ENCODE measurements around the gene MDM2.
"Not testable (repeated sequence)": the region's sequence is repeated elsewhere in the genome, so short reads cannot be mapped to it uniquely, and the experiment has no call there.

MDM2 gene

DNA sequence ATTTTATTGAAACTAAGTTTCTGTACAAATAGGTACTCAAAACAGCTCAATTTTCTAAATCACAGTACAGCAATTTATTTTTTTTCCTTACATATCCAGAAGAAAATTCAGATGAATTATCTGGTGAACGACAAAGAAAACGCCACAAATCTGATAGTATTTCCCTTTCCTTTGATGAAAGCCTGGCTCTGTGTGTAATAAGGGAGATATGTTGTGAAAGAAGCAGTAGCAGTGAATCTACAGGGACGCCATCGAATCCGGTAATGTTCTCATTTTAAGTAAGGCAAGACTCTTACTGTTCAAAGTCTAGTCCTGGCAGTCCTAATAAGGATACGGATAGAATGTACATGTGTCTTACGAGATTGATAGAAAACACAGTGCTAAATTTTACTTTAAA lies 20.7 kb downstream of the MDM2 start:
- DNase-seq: no peak

GRCh38 chr12:68831272-68831671 lies 23.3 kb downstream of the MDM2 start:
- no peak for DNase-seq

DNA sequence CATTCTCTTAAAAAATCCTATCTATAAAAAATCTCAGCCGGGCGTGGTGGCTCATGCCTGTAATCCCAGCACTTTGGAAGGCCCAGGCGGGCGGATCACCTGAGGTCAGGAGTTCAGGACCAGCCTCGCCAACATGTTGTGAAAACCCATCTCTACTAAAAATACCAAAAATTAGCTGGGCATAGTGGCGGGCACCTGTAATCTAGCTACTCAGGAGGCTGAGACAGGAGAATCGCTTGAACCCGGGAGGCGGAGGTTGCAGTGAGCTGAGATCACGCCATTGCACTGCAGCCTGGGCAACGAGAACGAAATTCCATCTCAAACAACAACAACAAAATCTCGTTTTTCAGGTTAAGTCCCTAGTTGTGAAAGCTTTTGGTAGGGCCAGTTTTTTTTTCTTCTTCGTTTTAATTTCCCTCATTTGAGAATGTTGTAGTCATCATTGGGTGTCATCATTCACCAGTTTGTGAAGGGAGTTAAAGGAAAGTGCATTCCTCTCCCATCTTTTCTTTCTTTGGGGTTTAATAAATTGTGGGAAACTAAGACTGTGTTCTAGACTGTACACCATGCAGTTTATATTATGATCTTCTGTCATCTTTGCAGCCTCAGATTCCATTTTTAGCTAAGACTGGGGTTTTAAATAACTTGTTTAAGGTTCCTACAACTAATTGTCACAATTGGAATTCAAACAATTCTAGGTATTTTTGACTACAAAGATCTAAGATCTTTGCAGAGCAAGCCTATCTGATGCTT lies 23.9 kb downstream of the MDM2 start:
- DNase-seq: no peak

GRCh38 chr12:68832504-68832867 lies 24.5 kb downstream of the MDM2 start:
- DNase-seq: no peak

DNA sequence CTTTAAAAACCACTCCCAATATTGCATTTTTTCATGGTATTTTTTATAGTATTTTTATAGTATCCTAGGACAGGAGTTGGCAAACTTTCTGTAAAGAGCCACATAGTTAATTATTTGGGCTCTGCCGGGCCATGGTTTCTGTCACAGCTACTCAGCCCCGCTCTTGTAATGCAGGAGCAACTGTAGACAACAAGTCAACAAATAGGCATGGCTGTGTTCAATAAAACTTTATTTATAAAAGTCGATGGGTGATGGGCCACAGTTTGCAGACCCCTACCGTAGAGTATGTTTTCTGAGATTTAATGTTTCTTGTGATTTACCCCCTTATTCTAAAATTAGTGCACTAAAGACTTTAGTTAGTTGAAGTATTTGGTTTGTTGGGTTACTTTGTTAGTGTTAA lies 25.5 kb downstream of the MDM2 start:
- DNase-seq: no peak

DNA sequence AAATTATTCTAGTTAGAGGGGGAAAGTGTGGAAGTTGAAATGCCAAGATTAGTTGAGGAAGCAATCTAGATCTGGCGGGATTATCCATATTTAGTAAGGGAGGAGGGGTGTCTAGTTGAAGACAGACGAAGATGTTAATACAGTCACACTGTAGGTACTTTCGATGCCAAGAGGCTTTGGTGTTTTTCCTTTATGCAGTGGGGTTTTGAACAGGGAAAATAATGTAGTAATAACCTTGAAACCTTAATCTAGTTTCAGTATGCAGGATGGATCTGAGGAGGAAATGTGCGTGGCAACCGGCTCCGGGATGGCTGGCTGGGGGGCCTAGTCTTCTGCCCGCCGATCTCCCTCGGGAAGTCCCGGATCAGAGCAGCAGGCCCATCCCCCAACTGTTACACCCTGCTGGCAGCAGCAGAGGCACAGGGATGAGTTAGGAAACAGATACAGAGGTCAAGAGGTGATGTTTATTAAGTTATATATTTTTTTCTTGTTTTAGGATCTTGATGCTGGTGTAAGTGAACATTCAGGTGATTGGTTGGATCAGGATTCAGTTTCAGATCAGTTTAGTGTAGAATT lies 27.4 kb downstream of the MDM2 start:
- DNase-seq: no peak

- DNase-seq: no peak
Measured at GRCh38 chr12:68837215-68837614, 29.2 kb downstream of the MDM2 start.

GRCh38 chr12:68838046-68838886 lies 30.3 kb downstream of the MDM2 start:
- DNase-seq: no peak

GRCh38 chr12:68839183-68840147 lies 31.5 kb downstream of the MDM2 start:
- no peak for DNase-seq

DNA sequence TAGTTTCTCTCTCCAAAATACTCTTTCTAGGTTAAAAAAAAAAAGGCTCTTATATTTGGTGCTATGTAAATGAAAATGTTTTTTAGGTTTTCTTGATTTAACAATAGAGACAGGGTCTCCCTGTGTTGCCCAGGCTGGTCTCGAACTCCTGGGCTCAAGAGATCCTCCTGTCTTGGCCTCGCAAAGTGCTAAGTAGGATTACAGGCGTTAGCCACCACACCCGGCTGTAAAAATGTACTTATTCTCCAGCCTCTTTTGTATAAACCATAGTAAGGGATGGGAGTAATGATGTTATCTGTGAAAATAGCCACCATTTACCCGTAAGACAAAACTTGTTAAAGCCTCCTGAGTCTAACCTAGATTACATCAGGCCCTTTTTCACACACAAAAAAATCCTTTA lies 33.2 kb downstream of the MDM2 start:
- not testable (repeated sequence) for DNase-seq

DNA sequence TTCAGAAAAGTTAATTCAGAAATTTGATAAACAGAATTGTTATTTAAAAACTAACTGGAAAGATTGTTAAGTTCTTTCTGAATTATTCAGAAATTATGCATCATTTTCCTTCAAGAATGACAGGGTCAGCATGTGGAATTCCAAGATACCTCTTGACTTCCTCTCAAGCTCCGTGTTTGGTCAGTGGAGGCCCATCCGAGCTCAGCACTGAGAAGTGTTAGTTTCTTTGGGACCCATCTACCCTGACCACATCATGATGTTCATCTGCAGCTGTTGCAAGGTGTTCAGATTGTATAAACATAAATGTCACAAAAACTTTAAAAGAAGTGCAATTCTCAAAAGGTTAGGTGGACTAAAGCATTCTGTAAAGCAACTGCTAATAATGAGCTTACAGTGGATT lies 33.7 kb downstream of the MDM2 start:
- DNase-seq: no peak

DNA sequence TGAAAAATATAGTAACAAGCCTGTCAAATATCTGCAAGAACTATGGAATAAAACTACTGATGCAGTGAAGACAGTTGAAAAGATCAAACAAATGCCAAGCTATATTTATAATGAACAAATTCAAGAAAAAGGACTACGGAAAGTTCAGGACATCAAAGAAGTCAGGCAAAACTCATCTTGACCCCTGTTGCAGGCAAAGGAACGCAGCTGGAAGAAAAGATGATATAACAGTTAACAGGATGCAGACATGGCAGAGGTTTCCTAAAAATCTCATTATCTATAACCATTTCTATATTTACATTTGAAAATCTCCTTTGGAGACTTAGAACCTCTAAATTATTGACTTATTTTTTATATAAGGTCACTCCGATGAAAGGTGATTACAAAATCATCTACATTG lies 34.1 kb downstream of the MDM2 start:
- DNase-seq: no peak

GRCh38 chr12:68842784-68843567 lies 35.0 kb downstream of the MDM2 start:
- no peak for DNase-seq

GRCh38 chr12:68844318-68844745 lies 36.4 kb downstream of the MDM2 start:
- no peak for DNase-seq

DNA sequence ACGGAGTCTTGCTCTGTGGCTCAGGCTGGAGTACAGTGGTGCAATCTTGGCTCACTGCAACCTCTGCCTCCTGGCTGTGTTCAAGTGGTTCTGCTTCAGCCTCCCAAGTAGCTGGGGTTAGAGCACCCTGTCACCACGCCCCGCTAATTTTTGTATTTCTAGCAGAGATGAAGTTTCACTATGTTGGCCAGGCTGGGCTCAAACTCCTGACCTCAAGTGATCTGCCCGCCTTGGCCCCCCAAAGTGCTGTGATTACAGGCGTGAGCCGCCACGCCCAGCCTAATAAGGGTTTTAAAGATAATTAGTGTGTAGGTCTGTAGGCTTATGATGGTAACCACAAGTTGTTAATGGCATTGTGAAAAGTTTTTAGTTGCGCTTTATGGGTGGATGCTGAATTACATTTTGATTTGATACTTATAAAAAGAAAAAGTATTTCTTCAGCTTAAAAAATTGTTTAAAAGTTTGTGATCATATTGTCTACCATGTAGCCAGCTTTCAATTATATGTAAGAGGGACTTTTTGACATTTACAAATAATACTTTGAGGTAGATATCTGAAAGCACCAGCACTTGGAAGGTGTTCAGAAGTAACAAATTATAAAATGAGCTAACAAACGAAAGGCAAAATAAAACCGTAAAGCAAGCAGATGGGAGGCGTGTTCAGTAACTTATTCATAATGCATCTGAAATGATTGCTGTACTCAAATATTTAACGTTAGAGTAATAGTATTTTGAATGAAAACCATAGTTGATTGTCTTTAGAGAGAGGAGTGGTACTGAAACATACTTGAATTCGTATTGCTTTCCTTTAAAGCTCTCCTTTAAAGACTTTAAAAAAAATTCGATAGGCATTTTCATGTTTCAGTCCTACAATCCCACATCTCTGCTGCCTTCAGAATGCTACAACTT lies 37.1 kb downstream of the MDM2 start:
- no peak for DNase-seq

DNA sequence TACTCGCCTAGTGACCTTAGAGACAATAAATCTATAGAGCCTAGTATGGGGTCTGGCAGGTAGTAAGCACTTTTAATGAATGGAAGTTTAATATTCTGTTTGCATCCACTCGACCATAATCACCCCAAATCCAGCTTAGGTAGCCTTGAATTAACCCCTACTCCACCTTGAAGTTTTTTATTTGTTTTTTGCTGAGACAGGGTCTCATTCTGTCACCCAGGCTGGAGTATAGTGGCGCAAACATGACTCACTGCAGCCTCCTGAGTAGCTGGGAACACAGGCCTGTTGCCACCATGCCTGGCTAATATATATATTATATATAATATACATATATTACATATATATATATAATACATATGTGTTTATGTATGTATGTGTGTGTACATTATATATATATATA lies 38.8 kb downstream of the MDM2 start:
- no peak for DNase-seq

GRCh38 chr12:68850390-68850789 lies 42.4 kb downstream of the MDM2 start:
- no peak for DNase-seq

DNA sequence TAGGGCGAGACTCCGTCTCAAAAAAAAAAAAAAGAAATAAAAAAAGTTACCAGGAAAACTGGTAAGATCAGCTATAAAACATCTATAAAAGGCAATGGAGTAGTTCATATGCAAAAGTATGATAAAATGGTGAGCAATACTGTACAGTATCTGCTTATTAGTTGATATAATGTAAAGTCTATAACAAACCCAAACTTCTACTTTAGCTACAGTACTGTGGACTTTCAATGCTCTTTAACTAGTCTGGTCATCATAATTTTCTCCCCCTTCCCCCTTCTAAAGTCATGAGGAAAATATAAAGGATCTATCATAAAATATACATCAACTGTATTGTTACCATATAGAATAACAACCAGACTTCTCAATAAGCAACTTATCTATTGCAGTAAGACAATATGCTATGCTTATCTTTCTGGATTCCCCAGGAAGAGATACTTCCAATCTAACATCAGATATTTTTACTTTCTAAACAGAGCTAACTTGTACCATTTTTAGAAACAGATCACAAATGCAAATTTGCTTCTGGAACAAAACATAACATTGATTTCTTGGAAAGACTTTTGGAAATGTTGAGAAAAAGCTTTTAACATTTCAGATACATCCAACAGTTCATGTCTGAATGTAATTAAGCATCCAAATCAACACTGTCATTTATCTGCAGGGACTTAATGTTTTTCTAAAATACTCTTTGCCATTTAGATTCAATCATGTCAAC lies 43.8 kb downstream of the MDM2 start:
- no peak for DNase-seq

- no peak for DNase-seq
Measured at GRCh38 chr12:68853396-68854077, 45.6 kb downstream of the MDM2 start.

DNA sequence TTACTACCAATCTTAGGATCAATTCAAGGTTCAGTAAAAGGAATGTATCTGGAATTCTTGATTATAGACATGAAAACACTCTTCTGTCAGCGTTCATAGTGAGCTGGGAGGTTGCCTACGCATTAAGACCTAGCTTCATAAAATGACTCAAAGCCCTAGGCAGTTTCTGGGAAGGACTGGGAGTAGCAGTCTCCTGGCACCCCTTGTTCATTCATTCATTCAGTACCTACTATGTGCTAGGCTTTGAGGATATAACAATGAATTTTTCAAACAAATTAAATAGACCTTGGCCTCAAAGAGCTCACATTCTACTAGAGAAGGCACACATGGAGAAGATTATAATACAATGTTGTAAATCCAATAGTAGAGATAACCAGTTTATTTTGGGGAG lies 46.1 kb downstream of the MDM2 start:
- DNase-seq: no peak
